SK-N-SH (cell line): ENCODE results near the gene LRRC10B. TPM values are rescaled to one million over a fixed set of nuclear protein-coding genes. Genes with fewer than 3 reads are reported as not detected.

Experiments
- CTCF ChIA-PET: fragments of 300-600, 350-600 bp; formaldehyde crosslinking; extraction: SDS; loops from one replicate; lab custom pipeline; 2021; lab: Yijun Ruan, JAX
- POLR2A ChIA-PET: fragments of 350-600 bp; sonication (Branson Sonifier 250); formaldehyde crosslinking; extraction: SDS; loops from one replicate; lab custom pipeline; 2020; ENCODE audit warnings: antibody characterized with exemption, inconsistent platforms; lab: Yijun Ruan, JAX
- DNase-seq: peaks from one replicate; pipeline ENCODE4 v3.0.0; 2012
- H2AFZ ChIP-seq: fragments of 200-600 bp; sonication (generic); 2 replicates; pipeline ENCODE4 v1.8.1; 2016; ENCODE audit warnings: antibody characterized with exemption, mild to moderate bottlenecking, low read depth
- H3F3A ChIP-seq: fragments of 200-600 bp; sonication (generic); replicated peaks from 2 replicates; pipeline ENCODE3; 2016; ENCODE audit warnings: antibody characterized with exemption, mild to moderate bottlenecking; ENCODE audit not compliant: insufficient read depth
- H3K27ac ChIP-seq, 2 experiments: fragments of 200-500 bp in 1 of 2; fragments of 200-600 bp in 1 of 2; sonication (Bioruptor generic) in 1 of 2; sonication (generic), shearing (Covaris generic) in 1 of 2; 2 replicates each; pipeline versions ENCODE4 v1.5.1 to v1.6.1; 2014 to 2016; ENCODE audit warnings: low read depth in 2 of 2, inconsistent platforms in 1 of 2, low read length in 1 of 2, mild to moderate bottlenecking in 1 of 2, mixed read lengths in 1 of 2
- H3K27me3 ChIP-seq: fragments of 200-600 bp; sonication (generic), shearing (Covaris generic); 2 replicates; pipeline ENCODE4 v1.6.1; 2016; ENCODE audit warnings: mixed run types; ENCODE audit not compliant: insufficient read depth
- H3K36me3 ChIP-seq, 2 experiments: fragments of 200-500 bp in 1 of 2; fragments of 200-600 bp in 1 of 2; sonication (Bioruptor generic) in 1 of 2; sonication (generic) in 1 of 2; replicated peaks in 1 of 2; 2 replicates each; pipeline versions ENCODE3 to v1.5.1; 2014 to 2016; ENCODE audit warnings: low read length in 1 of 2, mild to moderate bottlenecking in 1 of 2; ENCODE audit not compliant: insufficient read depth in 2 of 2, control insufficient read depth in 1 of 2
- H3K4me1 ChIP-seq, 2 experiments: fragments of 200-500 bp in 1 of 2; fragments of 200-600 bp in 1 of 2; sonication (Bioruptor generic) in 1 of 2; sonication (generic), shearing (Covaris generic) in 1 of 2; 2 replicates each; pipeline versions ENCODE4 v1.5.1 to v1.6.1; 2014 to 2016; ENCODE audit warnings: low read depth in 1 of 2, low read length in 1 of 2, mixed run types in 1 of 2; ENCODE audit not compliant: insufficient read depth in 2 of 2, control insufficient read depth in 1 of 2
- H3K4me2 ChIP-seq: fragments of 200-600 bp; sonication (generic), shearing (Covaris generic); 2 replicates; pipeline ENCODE4 v1.6.1; 2017; ENCODE audit warnings: mixed run types
- H3K4me3 ChIP-seq, 2 experiments: fragments of 200-500 bp in 1 of 2; fragments of 200-600 bp in 1 of 2; sonication (Bioruptor generic) in 1 of 2; sonication (generic), shearing (Covaris generic) in 1 of 2; 2 replicates each; pipeline versions ENCODE4 v1.5.1 to v1.8.1; 2014 to 2016; ENCODE audit warnings: low read depth in 2 of 2, inconsistent platforms in 1 of 2, low read length in 1 of 2, mild to moderate bottlenecking in 1 of 2, mixed read lengths in 1 of 2, moderate library complexity in 1 of 2
- H3K79me2 ChIP-seq: fragments of 200-600 bp; sonication (generic); 2 replicates; pipeline ENCODE4 v1.8.1; 2017; ENCODE audit warnings: mild to moderate bottlenecking; ENCODE audit not compliant: insufficient read depth
- H3K9ac ChIP-seq: fragments of 200-600 bp; sonication (generic); 2 replicates; pipeline ENCODE4 v1.6.1; 2017; ENCODE audit warnings: mixed run types
- H3K9me2 ChIP-seq: fragments of 200-600 bp; sonication (generic); 2 replicates; pipeline ENCODE4 v1.6.1; 2017; ENCODE audit warnings: mixed run types
- H3K9me3 ChIP-seq: fragments of 200-600 bp; sonication (generic); 2 replicates; pipeline ENCODE4 v1.6.1; 2017; ENCODE audit warnings: mixed run types, mild to moderate bottlenecking, moderate library complexity
- H4K20me1 ChIP-seq: fragments of 200-600 bp; sonication (generic); 2 replicates; pipeline ENCODE4 v1.6.1; 2017; ENCODE audit warnings: mild to moderate bottlenecking, mixed run types; ENCODE audit not compliant: insufficient read depth
- CHD2 ChIP-seq: fragments of 150-350 bp; IDR thresholded peaks from 2 replicates; pipeline ENCODE4 v1.6.1; 2018; ENCODE audit warnings: low read length; ENCODE audit not compliant: partially characterized antibody
- ELF1 ChIP-seq: IDR thresholded peaks from 2 replicates; pipeline ENCODE4 v1.4.0; 2012
- EP300 ChIP-seq, 2 experiments: IDR thresholded peaks; 2 replicates each; pipeline versions ENCODE4 v1.4.0 to v1.6.1; 2012; ENCODE audit warnings: borderline replicate concordance in 1 of 2, low read depth in 1 of 2, low read length in 1 of 2
- GABPA ChIP-seq: IDR thresholded peaks from 2 replicates; pipeline ENCODE4 v1.4.0; 2012; ENCODE audit warnings: low read depth, mild to moderate bottlenecking
- JUND ChIP-seq: IDR thresholded peaks from 2 replicates; pipeline ENCODE4 v1.4.0; 2012
- MXI1 ChIP-seq: IDR thresholded peaks from 2 replicates; pipeline ENCODE4 v1.6.1; 2012; ENCODE audit warnings: mild to moderate bottlenecking, low read depth, low read length, improper control_type of control experiment
- NFIC ChIP-seq: IDR thresholded peaks from 2 replicates; pipeline ENCODE4 v1.4.0; 2012; ENCODE audit warnings: borderline replicate concordance
- POLR2AphosphoS5 ChIP-seq: IDR thresholded peaks from 2 replicates; pipeline ENCODE4 v1.6.1; 2012; ENCODE audit warnings: low read depth, low read length
- RCOR1 ChIP-seq: fragments of 150-350 bp; IDR thresholded peaks from 2 replicates; pipeline ENCODE4 v1.6.1; 2017; ENCODE audit warnings: antibody characterized with exemption, low read length
- TCF12 ChIP-seq: IDR thresholded peaks from 2 replicates; pipeline ENCODE4 v1.4.0; 2012
- WGBS: methylation state at CpG from one replicate; pipeline ENCODE4 v1.1.6; 2017; ENCODE audit warnings: low lambda C conversion rate; 5-methylcytosine and 5-hydroxymethylcytosine counted together
- polyA plus RNA-seq, 3 experiments: library from polyadenylated mRNA; depleted of rRNA; stranded (reverse); fragments of >200 nt; gene quantifications; 2 replicates each; pipeline ENCODE4 v1.2.3, GENCODE V29; 2012
- TF ChIP-seq, protein P1 (sequence below): IDR thresholded peaks from 2 replicates; pipeline ENCODE4 v1.4.0; 2012; ENCODE audit warnings: low read depth, borderline replicate concordance
- TF ChIP-seq, protein P2 (sequence below): fragments of 200-600 bp; sonication (generic); IDR thresholded peaks from 2 replicates; pipeline ENCODE4 v1.6.1; 2017; ENCODE audit warnings: antibody characterized with exemption, mild to moderate bottlenecking, moderate library complexity
- TF ChIP-seq, protein P3 (sequence below): IDR thresholded peaks from 2 replicates; pipeline ENCODE4; 2012
- TF ChIP-seq, protein P4 (sequence below): IDR thresholded peaks from 2 replicates; pipeline ENCODE4 v1.6.1; 2012; ENCODE audit warnings: mild to moderate bottlenecking, low read depth, low read length, moderate library complexity

LRRC10B gene
- polyA plus RNA-seq, 1 of the 3 experiments (the other 2 are of a cell fraction) = not detected

DNA sequence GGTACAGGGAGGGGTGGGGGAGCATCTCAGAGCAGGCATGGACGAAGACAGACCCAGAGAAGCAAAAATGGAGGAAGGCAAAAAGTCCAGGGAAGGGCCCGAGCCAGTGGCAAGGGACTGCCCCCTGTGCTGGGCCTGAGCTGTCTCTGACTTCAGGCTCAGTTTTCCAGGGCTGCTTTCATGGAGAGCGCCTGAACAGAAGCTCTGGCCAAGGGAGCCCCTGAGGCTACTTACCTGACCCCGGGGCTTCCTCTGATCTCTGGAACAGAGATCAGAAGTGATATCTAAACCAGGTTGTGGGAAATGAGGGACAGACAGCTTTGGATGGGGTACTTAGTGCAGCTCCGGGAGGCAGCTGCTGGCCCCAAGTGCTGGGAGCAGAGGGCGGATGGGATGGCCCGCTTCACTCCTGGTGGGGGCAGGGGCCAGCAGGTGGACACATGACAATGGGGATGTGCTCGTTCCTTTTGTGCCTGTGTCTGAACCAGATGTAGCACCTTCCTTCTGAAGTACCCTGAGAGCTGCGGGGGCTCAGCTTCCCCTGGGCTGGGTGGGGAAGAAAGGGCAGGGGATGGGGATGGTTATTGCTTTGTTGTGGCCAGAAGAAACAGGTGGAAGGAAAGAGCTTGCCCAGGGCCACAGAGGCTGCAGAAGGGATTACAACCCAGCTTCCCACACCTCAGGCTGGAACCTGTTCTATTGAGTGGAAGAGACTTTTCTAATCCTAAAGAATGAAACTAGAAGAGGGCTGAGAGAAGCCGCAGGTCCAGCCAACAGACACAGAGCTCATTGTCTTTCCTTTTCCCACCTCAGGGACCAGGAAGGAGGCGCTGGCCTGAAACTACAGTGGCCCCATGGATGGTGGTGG is 5.7 kb downstream of the LRRC10B start:
- Histone ChIP-seq H3F3A (no peaks in the 10 kb centered on the region), H3K27me3 (peaks cover 12% of the 10 kb centered on the region; the same call in 1 of the 2 replicates), H3K36me3 (no peaks in the 10 kb centered on the region), H2AFZ (no peak overlapping the region), H3K9me2 (no peaks in the 10 kb centered on the region), H3K9me3 (no peaks in the 10 kb centered on the region), H3K4me1 (peaks cover 0 to 64% of the 10 kb centered on the region in 2 experiments; a peak in 3 of 4 replicates), H3K79me2 (no peaks in the 10 kb centered on the region), H3K27ac (peak overlapping the region in 1 of 2 experiments; percentile 75; a peak in 2 of 4 replicates), H3K4me3 (no peak overlapping the region), H3K4me2 (no peak overlapping the region), H4K20me1 (no peaks in the 10 kb centered on the region), H3K9ac (no peak overlapping the region)
- CTCF ChIA-PET = interaction anchor here (0.5 to 33.4 kb wide), 16 partner anchors 17 to 405 kb away, joined by 3 to 670 read pairs (median 4); partner anchors contain the start of gene SYT7
- POLR2A ChIA-PET = interaction anchor here (0.5 to 1.6 kb wide), 7 partner anchors 17 to 123 kb away, joined by 3 to 8 read pairs (median 3); partner anchors contain the start of genes CPSF7 and SDHAF2
- DNase-seq = no peak
- WGBS = 60% methylated on average over 11 of the region's 11 CpGs
- TF ChIP-seq, protein P1, sequence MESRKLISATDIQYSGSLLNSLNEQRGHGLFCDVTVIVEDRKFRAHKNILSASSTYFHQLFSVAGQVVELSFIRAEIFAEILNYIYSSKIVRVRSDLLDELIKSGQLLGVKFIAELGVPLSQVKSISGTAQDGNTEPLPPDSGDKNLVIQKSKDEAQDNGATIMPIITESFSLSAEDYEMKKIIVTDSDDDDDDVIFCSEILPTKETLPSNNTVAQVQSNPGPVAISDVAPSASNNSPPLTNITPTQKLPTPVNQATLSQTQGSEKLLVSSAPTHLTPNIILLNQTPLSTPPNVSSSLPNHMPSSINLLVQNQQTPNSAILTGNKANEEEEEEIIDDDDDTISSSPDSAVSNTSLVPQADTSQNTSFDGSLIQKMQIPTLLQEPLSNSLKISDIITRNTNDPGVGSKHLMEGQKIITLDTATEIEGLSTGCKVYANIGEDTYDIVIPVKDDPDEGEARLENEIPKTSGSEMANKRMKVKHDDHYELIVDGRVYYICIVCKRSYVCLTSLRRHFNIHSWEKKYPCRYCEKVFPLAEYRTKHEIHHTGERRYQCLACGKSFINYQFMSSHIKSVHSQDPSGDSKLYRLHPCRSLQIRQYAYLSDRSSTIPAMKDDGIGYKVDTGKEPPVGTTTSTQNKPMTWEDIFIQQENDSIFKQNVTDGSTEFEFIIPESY = no peak
- TF ChIP-seq RCOR1 (peak; percentile 29; the same call in 1 of the 2 replicates), NFIC (no peak), GABPA (no peak), EP300 (IDR thresholded peaks at IDR 0.05; ENCODE audit: borderline replicate concordance in 1 of 2, low read depth in 1 of 2, low read length in 1 of 2) (peak in 1 of 2 experiments; percentile 13; a peak in 1 of 4 replicates), MXI1 (peak; percentile 38; the same call in 1 of the 2 replicates)

DNA sequence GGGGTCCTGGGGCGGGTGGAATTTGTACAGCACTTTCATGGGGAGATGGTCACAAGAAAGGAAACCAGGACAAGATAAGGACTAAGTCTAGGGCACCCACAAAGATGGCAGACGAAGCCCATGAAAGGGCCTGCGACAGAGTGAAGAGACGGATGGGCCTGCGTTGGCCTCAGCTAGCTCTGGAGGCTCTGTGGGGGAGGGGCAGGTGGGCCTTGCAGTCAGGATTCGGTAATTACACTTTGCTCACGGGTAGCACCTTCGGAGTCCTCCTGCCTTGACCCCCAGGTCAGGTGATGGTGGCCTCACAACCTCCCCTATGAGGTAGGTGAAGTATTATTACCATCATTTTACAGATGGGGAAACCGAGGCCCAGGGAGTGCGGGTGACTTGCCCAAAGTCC is 7.1 kb downstream of the LRRC10B start:
- H3K9me2 ChIP-seq = no peaks in the 10 kb centered on the region
- ChIA-PET CTCF (interaction anchor here (1.0 to 33.4 kb wide), 16 partner anchors 8 to 129 kb away, joined by 3 to 670 read pairs (median 30); partner anchors contain the start of genes LRRC10B and SYT7), POLR2A (interaction anchor here (1.4 kb wide), 1 partner anchor 69 kb away, joined by 3 read pairs; no protein-coding TSS in a partner anchor)
- no peaks in the 10 kb centered on the region for H3K36me3 ChIP-seq
- H3K4me3 ChIP-seq = no peak overlapping the region
- H4K20me1 ChIP-seq = no peaks in the 10 kb centered on the region
- no peak overlapping the region for H2AFZ ChIP-seq
- H3F3A ChIP-seq = no peaks in the 10 kb centered on the region
- H3K9ac ChIP-seq = no peak overlapping the region
- peaks cover 6% of the 10 kb centered on the region; the same call in 1 of the 2 replicates for H3K27me3 ChIP-seq
- H3K4me2 ChIP-seq = no peak overlapping the region
- H3K9me3 ChIP-seq = no peaks in the 10 kb centered on the region
- no peak for DNase-seq
- 74% methylated on average over 10 of the region's 10 CpGs for WGBS
- no peak overlapping the region; a peak in 1 of 4 replicates for H3K27ac ChIP-seq
- H3K79me2 ChIP-seq = no peaks in the 10 kb centered on the region
- H3K4me1 ChIP-seq = peaks cover 0 to 50% of the 10 kb centered on the region in 2 experiments; a peak in 3 of 4 replicates
- TF ChIP-seq POLR2AphosphoS5 = no peak
- TF ChIP-seq, protein P2, sequence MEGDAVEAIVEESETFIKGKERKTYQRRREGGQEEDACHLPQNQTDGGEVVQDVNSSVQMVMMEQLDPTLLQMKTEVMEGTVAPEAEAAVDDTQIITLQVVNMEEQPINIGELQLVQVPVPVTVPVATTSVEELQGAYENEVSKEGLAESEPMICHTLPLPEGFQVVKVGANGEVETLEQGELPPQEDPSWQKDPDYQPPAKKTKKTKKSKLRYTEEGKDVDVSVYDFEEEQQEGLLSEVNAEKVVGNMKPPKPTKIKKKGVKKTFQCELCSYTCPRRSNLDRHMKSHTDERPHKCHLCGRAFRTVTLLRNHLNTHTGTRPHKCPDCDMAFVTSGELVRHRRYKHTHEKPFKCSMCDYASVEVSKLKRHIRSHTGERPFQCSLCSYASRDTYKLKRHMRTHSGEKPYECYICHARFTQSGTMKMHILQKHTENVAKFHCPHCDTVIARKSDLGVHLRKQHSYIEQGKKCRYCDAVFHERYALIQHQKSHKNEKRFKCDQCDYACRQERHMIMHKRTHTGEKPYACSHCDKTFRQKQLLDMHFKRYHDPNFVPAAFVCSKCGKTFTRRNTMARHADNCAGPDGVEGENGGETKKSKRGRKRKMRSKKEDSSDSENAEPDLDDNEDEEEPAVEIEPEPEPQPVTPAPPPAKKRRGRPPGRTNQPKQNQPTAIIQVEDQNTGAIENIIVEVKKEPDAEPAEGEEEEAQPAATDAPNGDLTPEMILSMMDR = no peak
- TF ChIP-seq ELF1 = no peak
- TF ChIP-seq, protein P3, sequence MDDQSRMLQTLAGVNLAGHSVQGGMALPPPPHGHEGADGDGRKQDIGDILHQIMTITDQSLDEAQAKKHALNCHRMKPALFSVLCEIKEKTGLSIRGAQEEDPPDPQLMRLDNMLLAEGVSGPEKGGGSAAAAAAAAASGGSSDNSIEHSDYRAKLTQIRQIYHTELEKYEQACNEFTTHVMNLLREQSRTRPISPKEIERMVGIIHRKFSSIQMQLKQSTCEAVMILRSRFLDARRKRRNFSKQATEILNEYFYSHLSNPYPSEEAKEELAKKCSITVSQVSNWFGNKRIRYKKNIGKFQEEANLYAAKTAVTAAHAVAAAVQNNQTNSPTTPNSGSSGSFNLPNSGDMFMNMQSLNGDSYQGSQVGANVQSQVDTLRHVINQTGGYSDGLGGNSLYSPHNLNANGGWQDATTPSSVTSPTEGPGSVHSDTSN = no peak
- TF ChIP-seq TCF12 = no peak
- TF ChIP-seq, protein P4, sequence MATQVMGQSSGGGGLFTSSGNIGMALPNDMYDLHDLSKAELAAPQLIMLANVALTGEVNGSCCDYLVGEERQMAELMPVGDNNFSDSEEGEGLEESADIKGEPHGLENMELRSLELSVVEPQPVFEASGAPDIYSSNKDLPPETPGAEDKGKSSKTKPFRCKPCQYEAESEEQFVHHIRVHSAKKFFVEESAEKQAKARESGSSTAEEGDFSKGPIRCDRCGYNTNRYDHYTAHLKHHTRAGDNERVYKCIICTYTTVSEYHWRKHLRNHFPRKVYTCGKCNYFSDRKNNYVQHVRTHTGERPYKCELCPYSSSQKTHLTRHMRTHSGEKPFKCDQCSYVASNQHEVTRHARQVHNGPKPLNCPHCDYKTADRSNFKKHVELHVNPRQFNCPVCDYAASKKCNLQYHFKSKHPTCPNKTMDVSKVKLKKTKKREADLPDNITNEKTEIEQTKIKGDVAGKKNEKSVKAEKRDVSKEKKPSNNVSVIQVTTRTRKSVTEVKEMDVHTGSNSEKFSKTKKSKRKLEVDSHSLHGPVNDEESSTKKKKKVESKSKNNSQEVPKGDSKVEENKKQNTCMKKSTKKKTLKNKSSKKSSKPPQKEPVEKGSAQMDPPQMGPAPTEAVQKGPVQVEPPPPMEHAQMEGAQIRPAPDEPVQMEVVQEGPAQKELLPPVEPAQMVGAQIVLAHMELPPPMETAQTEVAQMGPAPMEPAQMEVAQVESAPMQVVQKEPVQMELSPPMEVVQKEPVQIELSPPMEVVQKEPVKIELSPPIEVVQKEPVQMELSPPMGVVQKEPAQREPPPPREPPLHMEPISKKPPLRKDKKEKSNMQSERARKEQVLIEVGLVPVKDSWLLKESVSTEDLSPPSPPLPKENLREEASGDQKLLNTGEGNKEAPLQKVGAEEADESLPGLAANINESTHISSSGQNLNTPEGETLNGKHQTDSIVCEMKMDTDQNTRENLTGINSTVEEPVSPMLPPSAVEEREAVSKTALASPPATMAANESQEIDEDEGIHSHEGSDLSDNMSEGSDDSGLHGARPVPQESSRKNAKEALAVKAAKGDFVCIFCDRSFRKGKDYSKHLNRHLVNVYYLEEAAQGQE = no peak
- TF ChIP-seq, protein P1 = no peak
- TF ChIP-seq CHD2 = no peak
- no peak for TF ChIP-seq JUND
